PC-9 (cell line): ENCODE measurements around the gene MYCN.

Experiments used
- CTCF ChIP-seq: fragments of 200-600 bp; sonication (generic); conservative IDR thresholded peaks from 2 replicates; pipeline ENCODE4 v1.6.1; 2017; ENCODE audit warnings: mixed run types, antibody characterized with exemption, mild to moderate bottlenecking, moderate library complexity
- EZH2 ChIP-seq: fragments of 200-600 bp; sonication (generic); IDR thresholded peaks from 2 replicates; pipeline ENCODE4 v1.8.0; 2017; ENCODE audit warnings: antibody characterized with exemption, low read depth

GRCh38 chr2:15899751-15900493, 40.4 kb upstream of the MYCN start:
- TF ChIP-seq CTCF (no peak), EZH2 (no peak)
